GM18907 (cell line): ENCODE data around the gene SATB1.

Source experiments
- ATAC-seq: cut with Tn5 transposase; IDR thresholded peaks from one replicate; pipeline ENCODE4 v1.9.1; 2021; ENCODE audit warnings: mild to moderate bottlenecking, moderate library complexity; ENCODE audit not compliant: unreplicated experiment

SATB1 gene

GRCh38 chr3:18432752-18433151 is 7.6 kb upstream of the SATB1 start:
- ATAC-seq = no peak

GRCh38 chr3:18431266-18431665 is 6.1 kb upstream of the SATB1 start:
- no peak for ATAC-seq

GRCh38 chr3:18428991-18429745 is 4.0 kb upstream of the SATB1 start:
- no peak for ATAC-seq

GRCh38 chr3:18428036-18428435 is 2.9 kb upstream of the SATB1 start:
- no peak for ATAC-seq

GRCh38 chr3:18426597-18427193 is 1.6 kb upstream of the SATB1 start:
- ATAC-seq = no peak

GRCh38 chr3:18425641-18426257 is 610 bp upstream of the SATB1 start:
- no peak for ATAC-seq

GRCh38 chr3:18424213-18424728 is 868 bp downstream of the SATB1 start:
- ATAC-seq = no peak

- ATAC-seq = peak; percentile 82
These were observed 1.5 kb downstream of the SATB1 start for GRCh38 chr3:18423401-18424212.

- ATAC-seq = no peak
These were observed 2.2 kb downstream of the SATB1 start for GRCh38 chr3:18422972-18423371.

GRCh38 chr3:18420555-18420954 is 4.6 kb downstream of the SATB1 start:
- no peak for ATAC-seq

GRCh38 chr3:18419232-18419631 is 5.9 kb downstream of the SATB1 start:
- no peak for ATAC-seq

- no peak for ATAC-seq
These were observed 7.1 kb downstream of the SATB1 start for GRCh38 chr3:18417904-18418572.

- no peak for ATAC-seq
These were observed 8.8 kb downstream of the SATB1 start for GRCh38 chr3:18416332-18416731.

- no peak for ATAC-seq
These were observed 9.3 kb downstream of the SATB1 start for GRCh38 chr3:18415839-18416238.

- no peak for ATAC-seq
These were observed 10.0 kb downstream of the SATB1 start for GRCh38 chr3:18415167-18415566.

GRCh38 chr3:18412684-18413083 is 12.5 kb downstream of the SATB1 start:
- no peak for ATAC-seq

GRCh38 chr3:18411541-18411940 is 13.6 kb downstream of the SATB1 start:
- no peak for ATAC-seq

- no peak for ATAC-seq
These were observed 14.9 kb downstream of the SATB1 start for GRCh38 chr3:18410205-18410604.

GRCh38 chr3:18409266-18409665 is 15.9 kb downstream of the SATB1 start:
- no peak for ATAC-seq

GRCh38 chr3:18405141-18405540 is 20.0 kb downstream of the SATB1 start:
- no peak for ATAC-seq

GRCh38 chr3:18403061-18403460 is 22.1 kb downstream of the SATB1 start:
- no peak for ATAC-seq
